LHCN-M2 (cell line): ENCODE data around the gene FDXACB1. TPM values are rescaled to one million over a fixed set of nuclear protein-coding genes. Genes with fewer than 3 reads are reported as not detected.
"Not testable (repeated sequence)": the region's sequence is repeated elsewhere in the genome, so short reads cannot be mapped to it uniquely, and the experiment has no call there.

ENCODE experiments used
- DNase-seq: peaks from one replicate; pipeline ENCODE4 v3.0.0-alpha.2; 2012; ENCODE audit warnings: low read depth
- total RNA-seq: library from RNA; depleted of rRNA; stranded (reverse); fragments of >200 nt; gene quantifications from 2 replicates; pipeline ENCODE4 v1.2.3, GENCODE V29; 2014

Gene FDXACB1
- total RNA-seq, 1 experiment from 2014 or later, result 2.9 TPM

GRCh38 chr11:111909378-111909777 is 30.4 kb upstream of the FDXACB1 start:
- DNase-seq, result no peak

- no peak for DNase-seq
Measured at GRCh38 chr11:111908639-111909305, 29.8 kb upstream of the FDXACB1 start.

- DNase-seq, result no peak
Measured at GRCh38 chr11:111906680-111907079, 27.7 kb upstream of the FDXACB1 start.

GRCh38 chr11:111905411-111905810 is 26.4 kb upstream of the FDXACB1 start:
- no peak for DNase-seq

- DNase-seq, result no peak
Measured at GRCh38 chr11:111886844-111887243, 7.9 kb upstream of the FDXACB1 start.

- DNase-seq, result no peak
Measured at GRCh38 chr11:111886032-111886431, 7.1 kb upstream of the FDXACB1 start.

- not testable (repeated sequence) for DNase-seq
Measured at GRCh38 chr11:111885053-111885452, 6.1 kb upstream of the FDXACB1 start.

- DNase-seq, result no peak
Measured at GRCh38 chr11:111882202-111882601, 3.2 kb upstream of the FDXACB1 start.

- no peak for DNase-seq
Measured at GRCh38 chr11:111879637-111879960, 634 bp upstream of the FDXACB1 start.

- peak; percentile 45 for DNase-seq
Measured at GRCh38 chr11:111878385-111878848, 548 bp downstream of the FDXACB1 start.

GRCh38 chr11:111871693-111872161 is 7.2 kb downstream of the FDXACB1 start:
- DNase-seq, result peak; percentile 7

GRCh38 chr11:111870886-111871692 is 7.9 kb downstream of the FDXACB1 start, which contains the start of gene ALG9:
TSS of gene ALG9 (minus strand) at chr11:111871581. CDS start at chr11:111871482, 99 bp downstream.
- DNase-seq, result peak; percentile 83

- no peak for DNase-seq
Measured at GRCh38 chr11:111870522-111870885, 8.5 kb downstream of the FDXACB1 start.

- DNase-seq, result no peak
Measured at GRCh38 chr11:111870113-111870512, 8.9 kb downstream of the FDXACB1 start.

- no peak for DNase-seq
Measured at GRCh38 chr11:111860257-111860656, 18.7 kb downstream of the FDXACB1 start.

GRCh38 chr11:111855506-111855905 is 23.5 kb downstream of the FDXACB1 start:
- no peak for DNase-seq

GRCh38 chr11:111852103-111852502 is 26.9 kb downstream of the FDXACB1 start:
- no peak for DNase-seq

- DNase-seq, result peak; percentile 13
Measured at GRCh38 chr11:111851636-111852035, 27.3 kb downstream of the FDXACB1 start.

- DNase-seq, result no peak
Measured at GRCh38 chr11:111851067-111851466, 27.9 kb downstream of the FDXACB1 start.

- no peak for DNase-seq
Measured at GRCh38 chr11:111849631-111850030, 29.3 kb downstream of the FDXACB1 start.

- DNase-seq, result peak; percentile 48
Measured at GRCh38 chr11:111846636-111847035, 32.3 kb downstream of the FDXACB1 start.

- DNase-seq, result peak; percentile 46
Measured at GRCh38 chr11:111846063-111846462, 32.9 kb downstream of the FDXACB1 start.
